Right ventricle myocardium inferior (tissue), 1 donor: ENCODE data around the gene CSRP1. TPM values are rescaled to one million over a fixed set of nuclear protein-coding genes. Genes with fewer than 3 reads are reported as not detected.
A peak's percentile ranks its signal among the peaks of the same experiment; 100 is the strongest.

Experiments
- ATAC-seq: fragments of 200-7000 bp; cut with Tn5 transposase; one replicate; pipeline ENCODE4 v1.9.1; 2020; ENCODE audit warnings: mild to moderate bottlenecking, moderate library complexity
- DNase-seq: peaks from one replicate; pipeline ENCODE4 v3.0.0; 2021; ENCODE audit errors: missing footprints
- intact Hi-C: fragments of 100-400 bp; cut with DNase I; formaldehyde crosslinking; loops from one replicate; pipeline ENCODE4 v1.11.0; 2022
- total RNA-seq: library from RNA; stranded (reverse); fragmentation: NEBNext Ultra II Directional; extraction: Animal tissue kit (Norgen Biotek cat#: 25700); gene quantifications from one replicate; pipeline ENCODE4 v1.2.1, GENCODE V29; 2021
- donor health status: DM: no; HTN: yes; CAD: no; lungs with severe emphysema.

Gene CSRP1
- total RNA-seq, 1 donor from 2014 or later: 64.6 TPM

DNA sequence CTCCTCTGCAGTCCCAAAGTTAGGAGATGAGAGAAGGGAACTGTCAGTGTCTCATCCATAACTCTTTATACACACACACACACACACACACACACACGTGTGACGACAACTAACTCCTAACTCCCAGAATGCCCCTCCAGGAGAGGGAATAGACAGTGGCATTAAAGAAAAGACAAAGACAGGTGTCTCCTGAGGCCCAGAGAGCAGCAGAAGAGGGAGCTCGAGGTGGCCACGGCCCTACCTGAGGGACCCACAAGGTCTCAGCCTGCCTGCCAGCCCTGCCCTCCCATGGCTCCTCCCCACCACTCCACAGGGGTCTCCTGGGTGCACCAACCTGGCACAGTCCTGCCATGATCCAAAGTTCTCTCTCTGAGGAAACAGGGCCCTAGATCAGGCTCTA is 36.3 kb downstream of the CSRP1 start:
- no peak for DNase-seq
- intact Hi-C loops: no loop called here
- ATAC-seq: no peak

DNA sequence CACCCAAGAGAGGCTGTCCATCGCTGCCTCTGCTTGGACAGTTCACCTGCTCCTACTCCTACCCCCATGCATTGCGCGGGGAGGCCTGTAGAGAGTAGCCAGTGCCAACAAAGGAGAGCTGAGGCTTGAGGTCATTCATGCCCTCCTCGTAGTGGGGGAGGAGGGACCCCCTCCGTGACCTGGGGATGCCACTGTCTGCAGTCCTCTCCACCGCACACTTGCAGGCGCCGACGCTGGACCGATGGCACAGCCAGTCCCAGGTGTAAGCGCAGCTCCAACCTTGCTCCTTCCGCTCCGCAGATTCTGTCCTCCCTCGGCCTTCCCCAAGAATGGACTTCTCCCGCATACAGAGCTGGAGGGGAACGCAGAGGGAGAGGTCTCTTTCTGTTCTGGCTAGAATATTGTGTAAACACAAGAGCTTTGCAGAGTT is 37.3 kb downstream of the CSRP1 start:
- intact Hi-C loops: loop anchor here (2.0 kb wide), 1 partner anchor 21 kb away; no protein-coding TSS in a partner anchor
- ATAC-seq (peak; percentile 15), DNase-seq (no peak)

DNA sequence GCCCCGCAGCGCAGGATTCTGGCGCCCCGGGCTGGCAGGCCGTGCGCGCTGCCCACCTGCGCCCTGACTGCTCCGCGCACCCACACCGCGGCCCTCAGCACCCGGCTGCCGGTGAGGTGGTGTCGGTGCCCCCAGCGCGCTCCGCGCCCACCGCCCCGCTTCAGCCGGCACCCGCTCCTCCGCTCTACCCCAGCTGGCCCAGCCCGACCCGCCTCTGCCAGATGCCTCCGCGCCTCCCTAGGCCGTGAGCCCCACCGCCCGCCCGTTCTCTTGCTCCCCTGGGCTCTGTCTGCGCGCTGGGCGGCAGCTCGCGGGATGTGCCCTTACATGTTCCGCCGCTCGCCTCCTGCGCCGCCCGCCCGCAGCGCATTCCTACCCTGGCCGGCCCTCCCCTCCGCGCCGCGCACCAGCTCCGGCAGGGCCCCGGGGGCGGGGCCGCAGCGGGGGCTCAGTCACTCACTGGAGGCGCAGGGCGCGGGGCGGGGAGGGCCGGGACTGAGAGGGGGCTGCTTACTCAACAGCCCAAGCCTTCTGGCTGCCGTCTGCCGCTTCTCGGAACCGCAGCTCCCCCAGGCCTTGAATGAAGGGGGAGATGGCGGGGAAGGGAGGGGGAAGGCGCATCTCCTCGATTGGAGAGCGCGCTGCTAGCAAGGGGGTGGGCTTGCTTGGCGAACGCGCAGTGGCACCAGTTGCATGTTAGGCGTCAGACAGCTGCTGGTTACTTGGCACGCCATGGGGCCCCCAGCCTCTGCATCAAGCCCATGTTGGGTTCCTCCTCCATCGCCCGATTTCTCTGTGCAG is 37.9 kb downstream of the CSRP1 start, which contains the start of gene PHLDA3:
Gene PHLDA3 (minus strand): TSS at position 345 of the 801 bp plus-strand sequence. CDS start 402 bp downstream, outside the sequence.
- intact Hi-C loops: loop anchor here (2.0 kb wide), 1 partner anchor 20 kb away; no protein-coding TSS in a partner anchor

DNA sequence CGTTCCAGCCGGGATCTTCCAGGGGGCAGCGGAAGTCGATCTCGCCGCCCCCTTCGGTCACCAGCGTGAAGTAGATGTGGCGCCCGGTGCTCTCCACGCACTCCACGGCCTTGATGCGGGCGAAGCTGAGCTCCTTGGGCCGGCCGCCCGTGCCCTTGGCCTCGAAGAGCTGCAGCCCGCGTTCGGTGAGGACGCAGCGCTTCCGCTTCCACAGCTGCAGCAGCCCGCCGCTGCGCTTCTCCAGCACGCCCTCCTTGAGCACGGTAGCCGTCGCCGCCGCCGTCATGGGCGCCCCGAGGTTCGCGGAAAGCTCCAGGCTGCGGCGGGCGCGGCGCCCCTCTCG is 38.5 kb downstream of the CSRP1 start:
- peak; percentile 77 for DNase-seq
- peak; percentile 17 for ATAC-seq
- intact Hi-C loops: loop anchor here (2.0 kb wide), 1 partner anchor 20 kb away; no protein-coding TSS in a partner anchor

More for the DNA sequence above, 37.9 kb downstream of the CSRP1 start, which contains the start of gene PHLDA3:
- peak; percentile 93 for ATAC-seq
- DNase-seq: peak; percentile 94

- intact Hi-C loops: no loop called here
- no peak for DNase-seq
- ATAC-seq: no peak
Measured at GRCh38 chr1:201466492-201466891, 40.4 kb downstream of the CSRP1 start.

DNA sequence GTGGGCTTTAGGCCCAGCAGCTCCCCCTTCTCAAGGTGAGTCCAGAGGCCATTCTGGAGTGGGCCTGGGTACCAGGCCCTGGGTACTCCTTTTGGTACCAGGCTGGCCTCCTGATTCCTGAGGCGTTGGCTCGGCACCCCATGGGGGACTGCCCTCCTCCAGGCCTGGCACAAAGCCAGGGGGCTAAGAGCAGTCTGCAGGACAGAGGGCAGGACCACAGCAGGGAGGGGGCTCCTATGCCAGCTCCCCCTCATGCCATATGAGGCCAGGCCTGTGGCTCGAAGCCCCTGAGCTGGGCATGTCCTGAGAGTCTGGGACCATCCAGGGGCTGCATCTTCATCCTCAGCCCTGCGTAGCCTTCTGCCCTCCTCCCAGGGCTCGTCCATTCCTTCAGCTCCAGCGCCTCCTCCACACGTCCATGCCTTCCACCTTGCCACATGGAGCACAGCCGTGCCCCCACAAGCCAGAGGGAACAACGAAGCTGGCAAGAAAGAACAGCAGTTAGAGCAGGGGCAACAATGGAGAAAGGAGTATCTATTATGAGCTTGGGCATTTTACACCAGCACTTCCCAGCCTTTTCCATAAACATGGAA is 41.1 kb downstream of the CSRP1 start:
- no peak for DNase-seq
- intact Hi-C loops: no loop called here
- ATAC-seq: no peak

DNA sequence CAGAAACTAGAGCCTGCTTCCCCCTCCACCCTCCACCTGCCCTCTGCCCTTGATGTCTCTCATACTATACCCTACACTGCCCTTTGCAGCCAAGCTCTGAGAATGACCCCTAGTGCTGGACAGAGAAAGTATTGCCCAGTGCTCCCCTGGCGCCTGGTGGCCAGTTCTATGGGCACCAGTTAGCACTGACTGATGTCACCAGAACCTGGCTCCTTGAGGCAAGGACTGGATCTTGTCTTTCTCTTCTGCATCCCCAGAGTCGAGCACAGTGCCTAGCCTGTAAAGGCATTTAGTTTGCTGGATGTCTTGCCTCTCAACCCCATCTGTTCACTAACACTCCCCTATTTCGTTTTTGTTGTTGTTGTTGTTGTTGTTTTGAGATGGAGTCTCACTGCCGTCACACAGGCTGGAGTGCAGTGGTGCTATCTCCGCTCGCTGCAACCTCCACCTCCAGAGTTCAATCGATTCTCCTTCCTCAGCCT is 43.8 kb downstream of the CSRP1 start:
- no peak for ATAC-seq
- no peak for DNase-seq
- intact Hi-C loops: no loop called here

- intact Hi-C loops: no loop called here
- peak; percentile 87 for DNase-seq
- peak; percentile 79 for ATAC-seq
Measured at GRCh38 chr1:201461645-201462441, 45.1 kb downstream of the CSRP1 start.

- ATAC-seq (peak; percentile 49), DNase-seq (no peak)
- intact Hi-C loops: no loop called here
Measured at GRCh38 chr1:201460814-201461644, 45.9 kb downstream of the CSRP1 start.

- ATAC-seq: no peak
- intact Hi-C loops: no loop called here
- DNase-seq: no peak
Measured at GRCh38 chr1:201459775-201460174, 47.1 kb downstream of the CSRP1 start.

- no peak for DNase-seq
- intact Hi-C loops: no loop called here
- ATAC-seq: no peak
Measured at GRCh38 chr1:201459052-201459451, 47.9 kb downstream of the CSRP1 start.

- DNase-seq (no peak), ATAC-seq (no peak)
- intact Hi-C loops: no loop called here
Measured at GRCh38 chr1:201457508-201457960, 49.4 kb downstream of the CSRP1 start.

- DNase-seq: no peak
- intact Hi-C loops: no loop called here
- ATAC-seq: peak; percentile 76
Measured at GRCh38 chr1:201456499-201457309, 50.2 kb downstream of the CSRP1 start.

GRCh38 chr1:201455098-201455497 is 51.8 kb downstream of the CSRP1 start:
- ATAC-seq (no peak), DNase-seq (no peak)
- intact Hi-C loops: no loop called here

DNA sequence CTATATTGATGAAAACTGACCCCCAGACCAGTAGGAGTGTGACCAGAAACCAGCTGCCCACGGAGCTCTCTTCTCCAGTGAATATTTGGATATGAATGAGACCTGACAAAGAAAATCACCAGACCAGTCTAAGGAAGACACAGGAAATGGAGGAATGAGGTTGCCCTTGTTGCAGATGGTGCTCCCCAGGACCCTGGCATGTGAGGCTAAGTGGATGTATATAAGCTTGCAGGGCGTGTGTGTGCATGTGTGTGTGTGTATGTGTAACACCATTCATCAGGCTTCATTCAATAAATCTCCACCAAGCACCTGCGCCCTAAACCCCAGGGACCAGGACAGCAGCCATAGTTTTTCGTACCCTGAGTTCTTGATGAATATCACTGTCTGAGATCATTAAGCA is 52.3 kb downstream of the CSRP1 start:
- no peak for DNase-seq
- intact Hi-C loops: no loop called here
- ATAC-seq: no peak

- no peak for ATAC-seq
- intact Hi-C loops: no loop called here
- no peak for DNase-seq
Measured at GRCh38 chr1:201452866-201453265, 54.1 kb downstream of the CSRP1 start.

DNA sequence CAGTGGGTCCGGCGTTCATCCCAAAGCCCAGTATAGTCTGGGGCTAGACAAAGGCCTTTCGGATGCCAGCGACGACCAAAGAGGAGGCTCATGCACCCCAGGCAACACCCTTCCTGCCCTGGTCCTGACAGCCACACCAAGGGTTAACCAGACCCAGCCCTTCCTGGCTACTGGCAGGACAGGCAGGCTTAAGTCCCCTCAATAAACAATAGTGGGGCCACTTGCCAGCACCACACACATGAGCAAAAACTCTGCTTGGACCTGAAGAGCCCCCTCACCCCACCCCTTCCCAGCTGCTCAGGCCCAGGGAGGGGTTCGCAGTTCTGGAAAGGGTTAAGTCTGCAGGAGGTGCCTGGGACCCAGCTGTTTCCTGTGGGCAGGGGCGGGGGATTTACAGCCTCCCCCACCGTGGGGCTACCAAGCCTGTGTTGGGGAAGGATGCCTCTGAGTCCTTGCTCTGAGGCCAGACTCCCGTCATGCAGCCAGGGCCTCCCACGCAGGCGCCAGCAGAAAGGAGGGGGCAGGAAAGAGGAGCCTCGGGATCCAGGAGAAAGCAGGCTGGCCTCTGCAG is 56.1 kb downstream of the CSRP1 start:
- peak; percentile 82 for DNase-seq
- ATAC-seq: peak; percentile 60
- intact Hi-C loops: no loop called here
